NT2/D1 (cell line): Measurements from ENCODE around the gene COQ10B.

ENCODE experiments used
- SUZ12 ChIP-seq: IDR thresholded peaks from 2 replicates; pipeline ENCODE4 v1.6.1; 2011; ENCODE audit not compliant: insufficient read length, insufficient read depth; ENCODE audit errors: extremely low read depth
- ZNF274 ChIP-seq: IDR thresholded peaks from 2 replicates; pipeline ENCODE4 v1.6.1; 2011; ENCODE audit warnings: mild to moderate bottlenecking, low read depth, low read length

- TF ChIP-seq ZNF274 (no peak), SUZ12 (no peak)
Observed at GRCh38 chr2:197431858-197432257, 21.5 kb upstream of the COQ10B start.
